ENCODE data around the gene KIT.

- no peak for TF ChIP-seq POLR2AphosphoS5 (IDR thresholded peaks at IDR 0.05; ENCODE audit: borderline replicate concordance, low read depth, low read length)
- TF ChIP-seq EZH2 (IDR thresholded peaks at IDR 0.05): no peak
Observed at GRCh38 chr4:54744487-54744886, 86.7 kb downstream of the KIT start.
